CD4-positive, CD25-positive, alpha-beta regulatory T cell (primary cell): Measurements from ENCODE around the gene FUT7. TPM values are rescaled to one million over a fixed set of nuclear protein-coding genes. Genes with fewer than 3 reads are reported as not detected.

Experiments
- ATAC-seq, 2 donors: fragments of 150-1000 bp; cut with Tn5 transposase; one replicate each; pipeline ENCODE4 v1.10.0; 2021; ENCODE audit warnings: low read depth in 2 of 2, moderate number of reproducible peaks in 2 of 2, moderate library complexity in 1 of 2
- DNase-seq, 3 donors: peaks; one replicate each; pipeline versions ENCODE4 v3.0.0 to v3.0.0-alpha.2; 2012 to 2022; ENCODE audit warnings: mixed read lengths in 1 of 3
- H3K27ac ChIP-seq: one replicate; pipeline ENCODE4 v1.7.0; 2013; ENCODE audit warnings: mild to moderate bottlenecking, low read length; ENCODE audit not compliant: insufficient read depth, poor library complexity, severe bottlenecking
- H3K27me3 ChIP-seq: one replicate; pipeline ENCODE4 v1.7.0; 2013; ENCODE audit warnings: low read length; ENCODE audit not compliant: control insufficient read depth, insufficient read depth
- H3K36me3 ChIP-seq: one replicate; pipeline ENCODE4 v1.7.0; 2013; ENCODE audit warnings: mild to moderate bottlenecking, low read length, moderate library complexity; ENCODE audit not compliant: control insufficient read depth, insufficient read depth
- H3K4me1 ChIP-seq: 2 replicates; pipeline ENCODE4 v1.7.0; 2013; ENCODE audit warnings: mild to moderate bottlenecking, low read length; ENCODE audit not compliant: insufficient read depth, control insufficient read depth, poor library complexity, severe bottlenecking
- H3K4me3 ChIP-seq: one replicate; pipeline ENCODE4 v1.7.0; 2013; ENCODE audit warnings: low read depth, mild to moderate bottlenecking, low read length, moderate library complexity
- H3K9me3 ChIP-seq, 2 experiments: 1 replicate in 1 of 2; 2 replicates in 1 of 2; pipeline ENCODE4 v1.7.0; 2013; ENCODE audit warnings: low read length in 2 of 2, mild to moderate bottlenecking in 1 of 2, moderate library complexity in 1 of 2; ENCODE audit not compliant: control insufficient read depth in 2 of 2
- H3K27ac Mint-ChIP-seq, 3 donors: one replicate each; pipeline ENCODE4 v1.8.0; 2020 to 2022; ENCODE audit warnings: mild to moderate bottlenecking in 3 of 3, mixed read lengths in 3 of 3, moderate library complexity in 2 of 3
- H3K27me3 Mint-ChIP-seq: one replicate; pipeline ENCODE4 v1.8.0; 2022; ENCODE audit warnings: mild to moderate bottlenecking, mixed read lengths
- H3K36me3 Mint-ChIP-seq: one replicate; pipeline ENCODE4 v1.8.0; 2020; ENCODE audit warnings: mixed read lengths
- H3K4me1 Mint-ChIP-seq, 4 donors: one replicate each; pipeline ENCODE4 v1.8.0; 2020 to 2022; ENCODE audit warnings: mixed read lengths in 4 of 4, mild to moderate bottlenecking in 1 of 4
- H3K4me3 Mint-ChIP-seq, 4 donors: one replicate each; pipeline ENCODE4 v1.8.0; 2020 to 2022; ENCODE audit warnings: mild to moderate bottlenecking in 4 of 4, mixed read lengths in 4 of 4, moderate library complexity in 3 of 4
- H3K9me3 Mint-ChIP-seq, 7 donors: one replicate each; pipeline ENCODE4 v1.8.0; 2020 to 2022; ENCODE audit warnings: mixed read lengths in 7 of 7, mild to moderate bottlenecking in 3 of 7, moderate library complexity in 2 of 7
- polyA plus RNA-seq, 4 donors: library from polyadenylated mRNA; unstranded; fragments of 300-500 nt; fragmentation: Illumina TruSeq; gene quantifications; one replicate each; pipeline ENCODE4 v1.2.3, GENCODE V29; 2021
- total RNA-seq: library from RNA; stranded (reverse); gene quantifications from one replicate; pipeline ENCODE4 v1.2.3, GENCODE V29; 2022

The FUT7 gene
- total and polyA plus RNA-seq, 5 donors from 2014 or later = 15.2 to 79.0 (median 37.4) TPM

GRCh38 chr9:136980669-136981478 lies 51.0 kb downstream of the FUT7 start:
- Mint-ChIP-seq H3K27me3 (peaks cover 24% of the 10 kb centered on the region), H3K27ac (no peak overlapping the region), H3K4me1 (peaks cover 0 to 11% (median 4%) of the 10 kb centered on the region in 4 donors), H3K4me3 (no peak overlapping the region), H3K36me3 (peaks cover 3% of the 10 kb centered on the region), H3K9me3 (no peaks in the 10 kb centered on the region)
- Histone ChIP-seq H3K36me3 (no peaks in the 10 kb centered on the region), H3K4me1 (peaks cover 18% of the 10 kb centered on the region), H3K27ac (no peak overlapping the region), H3K4me3 (no peak overlapping the region), H3K9me3 (no peaks in the 10 kb centered on the region), H3K27me3 (peaks cover 5% of the 10 kb centered on the region)
- no peak for ATAC-seq
- no peak for DNase-seq

Other genes with a start within 250 kb of the FUT7 start
Only the 30 nearest of the 38 such genes appear.
- 4.3 TPM for gene AJM1, start 189.6 kb downstream of the FUT7 start, total RNA-seq
- under 1 TPM in 2 of 4 donors, not detected in 2; 0.10 to 0.11 TPM for gene AJM1, start 189.6 kb downstream of the FUT7 start, polyA plus RNA-seq
- gene PHPT1, start 182.7 kb downstream of the FUT7 start, total RNA-seq = 33.7 TPM
- gene PHPT1, start 182.7 kb downstream of the FUT7 start, polyA plus RNA-seq = 10 to 100 TPM; 65.4 to 95.8 (median 80.3) TPM
- 2.7 TPM for gene MAMDC4, start 179.7 kb downstream of the FUT7 start, total RNA-seq
- under 1 TPM in 1 of 4 donors, not detected in 3; 0.30 TPM for gene MAMDC4, start 179.7 kb downstream of the FUT7 start, polyA plus RNA-seq
- 219 TPM for gene EDF1, start 165.8 kb downstream of the FUT7 start, total RNA-seq
- gene EDF1, start 165.8 kb downstream of the FUT7 start, polyA plus RNA-seq = 100 to 1,000 TPM; 297 to 398 (median 339) TPM
- gene TRAF2, start 145.6 kb downstream of the FUT7 start, total RNA-seq = 28.6 TPM
- gene TRAF2, start 145.6 kb downstream of the FUT7 start, polyA plus RNA-seq = 10 to 100 TPM; 11.0 to 23.0 (median 15.6) TPM
- 96.9 TPM for gene FBXW5, start 87.3 kb downstream of the FUT7 start, total RNA-seq
- 100 to 1,000 TPM in 3 of 4 donors, 10 to 100 TPM in 1; 91.6 to 134 (median 121) TPM for gene FBXW5, start 87.3 kb downstream of the FUT7 start, polyA plus RNA-seq
- gene C8G, start 86.8 kb downstream of the FUT7 start, total RNA-seq = 1.1 TPM
- gene C8G, start 86.8 kb downstream of the FUT7 start, polyA plus RNA-seq = under 1 TPM in 1 of 4 donors, not detected in 3; 0.96 TPM
- 1.4 TPM for gene LCN12, start 79.8 kb downstream of the FUT7 start, total RNA-seq
- not detected for gene LCN12, start 79.8 kb downstream of the FUT7 start, polyA plus RNA-seq
- 15.4 TPM for gene PTGDS, start 54.6 kb downstream of the FUT7 start, total RNA-seq
- under 1 TPM in 1 of 4 donors, not detected in 3; 0.47 TPM for gene PTGDS, start 54.6 kb downstream of the FUT7 start, polyA plus RNA-seq
- gene LCNL1, start 49.1 kb downstream of the FUT7 start, total RNA-seq = not detected
- gene LCNL1, start 49.1 kb downstream of the FUT7 start, polyA plus RNA-seq = not detected
- 83.3 TPM for gene PAXX, start 39.7 kb downstream of the FUT7 start, total RNA-seq
- 10 to 100 TPM; 46.7 to 67.5 (median 66.0) TPM for gene PAXX, start 39.7 kb downstream of the FUT7 start, polyA plus RNA-seq
- gene CLIC3, start 35.5 kb downstream of the FUT7 start, total RNA-seq = 1.0 TPM
- 1 to 10 TPM in 3 of 4 donors, under 1 TPM in 1; 0.38 to 4.5 (median 2.9) TPM for gene CLIC3, start 35.5 kb downstream of the FUT7 start, polyA plus RNA-seq
- gene ABCA2, start 3.9 kb downstream of the FUT7 start, total RNA-seq = 135 TPM
- 1 to 10 TPM; 3.8 to 4.5 (median 4.3) TPM for gene ABCA2, start 3.9 kb downstream of the FUT7 start, polyA plus RNA-seq
- 106 TPM for gene NPDC1, start 14.1 kb upstream of the FUT7 start, total RNA-seq
- 10 to 100 TPM in 2 of 4 donors, 1 to 10 TPM in 2; 4.2 to 15.3 (median 9.2) TPM for gene NPDC1, start 14.1 kb upstream of the FUT7 start, polyA plus RNA-seq
- not detected for gene ENTPD2, start 22.0 kb upstream of the FUT7 start, total RNA-seq
- gene ENTPD2, start 22.0 kb upstream of the FUT7 start, polyA plus RNA-seq = not detected
- 1.2 TPM for gene SAPCD2, start 38.5 kb upstream of the FUT7 start, total RNA-seq
- gene SAPCD2, start 38.5 kb upstream of the FUT7 start, polyA plus RNA-seq = under 1 TPM; 0.09 to 0.62 (median 0.18) TPM
- 14.8 TPM for gene UAP1L1, start 45.4 kb upstream of the FUT7 start, total RNA-seq
- gene UAP1L1, start 45.4 kb upstream of the FUT7 start, polyA plus RNA-seq = 1 to 10 TPM; 1.3 to 3.6 (median 1.7) TPM
- 71.3 TPM for gene MAN1B1, start 54.9 kb upstream of the FUT7 start, total RNA-seq
- gene MAN1B1, start 54.9 kb upstream of the FUT7 start, polyA plus RNA-seq = 10 to 100 TPM; 42.1 to 53.5 (median 45.7) TPM
- gene DPP7, start 82.6 kb upstream of the FUT7 start, total RNA-seq = 343 TPM
- 100 to 1,000 TPM; 119 to 164 (median 153) TPM for gene DPP7, start 82.6 kb upstream of the FUT7 start, polyA plus RNA-seq
- gene GRIN1, start 107.1 kb upstream of the FUT7 start, total RNA-seq = not detected
- gene GRIN1, start 107.1 kb upstream of the FUT7 start, polyA plus RNA-seq = not detected
- not detected for gene LRRC26, start 138.0 kb upstream of the FUT7 start, total RNA-seq
- not detected for gene LRRC26, start 138.0 kb upstream of the FUT7 start, polyA plus RNA-seq
- gene TMEM210, start 140.0 kb upstream of the FUT7 start, total RNA-seq = not detected
- not detected for gene TMEM210, start 140.0 kb upstream of the FUT7 start, polyA plus RNA-seq
- 127 TPM for gene ANAPC2, start 156.5 kb upstream of the FUT7 start, total RNA-seq
- 1 to 10 TPM; 7.5 to 8.7 (median 8.0) TPM for gene ANAPC2, start 156.5 kb upstream of the FUT7 start, polyA plus RNA-seq
- gene SSNA1, start 156.6 kb upstream of the FUT7 start, total RNA-seq = 54.3 TPM
- gene SSNA1, start 156.6 kb upstream of the FUT7 start, polyA plus RNA-seq = 100 to 1,000 TPM; 112 to 150 (median 130) TPM
- 5.9 TPM for gene TPRN, start 168.7 kb upstream of the FUT7 start, total RNA-seq
- gene TPRN, start 168.7 kb upstream of the FUT7 start, polyA plus RNA-seq = under 1 TPM; 0.27 to 0.91 (median 0.43) TPM
- gene TMEM203, start 173.6 kb upstream of the FUT7 start, total RNA-seq = 20.7 TPM
- 100 to 1,000 TPM; 116 to 148 (median 132) TPM for gene TMEM203, start 173.6 kb upstream of the FUT7 start, polyA plus RNA-seq
- 30.0 TPM for gene NDOR1, start 173.6 kb upstream of the FUT7 start, total RNA-seq
- gene NDOR1, start 173.6 kb upstream of the FUT7 start, polyA plus RNA-seq = 1 to 10 TPM; 3.9 to 7.6 (median 5.0) TPM
- 1.2 TPM for gene RNF208, start 190.2 kb upstream of the FUT7 start, total RNA-seq
- not detected for gene RNF208, start 190.2 kb upstream of the FUT7 start, polyA plus RNA-seq
- not detected for gene CYSRT1, start 193.1 kb upstream of the FUT7 start, total RNA-seq
- gene CYSRT1, start 193.1 kb upstream of the FUT7 start, polyA plus RNA-seq = not detected
- not detected for gene RNF224, start 195.4 kb upstream of the FUT7 start, total RNA-seq
- not detected for gene RNF224, start 195.4 kb upstream of the FUT7 start, polyA plus RNA-seq